ENCODE results near the gene MCCC2. TPM values are rescaled to one million over a fixed set of nuclear protein-coding genes. Genes with fewer than 3 reads are reported as not detected.

MCCC2 gene
- total and polyA plus RNA-seq, 2 of the 4 experiments (the other 2 are of a cell fraction): 18.0 to 22.0 TPM

GRCh38 chr5:71569748-71570509 is 17.2 kb upstream of the MCCC2 start:
- no peak overlapping the region for H4K8ac ChIP-seq (ENCODE audit: low read depth in 2 of 2, low read length in 2 of 2)
- no peak overlapping the region for H3K23ac ChIP-seq (ENCODE audit: low read depth, low read length)
- no peak overlapping the region for H3K27ac ChIP-seq (ENCODE audit: insufficient read depth, low read length)
- H3K56ac ChIP-seq (ENCODE audit: extremely low read depth, insufficient read depth, low read length): no peak overlapping the region
- H3K36me3 ChIP-seq (ENCODE audit: control insufficient read depth, insufficient read depth, low read length): peaks cover 8% of the 10 kb centered on the region
- no peak overlapping the region for H2BK120ac ChIP-seq (ENCODE audit: low read depth, low read length)
- H3K4me3 ChIP-seq (ENCODE audit: insufficient read depth, low read depth, low read length): no peak overlapping the region
- in situ Hi-C loops (cut with MboI; ENCODE audit: low sequenced_read_pairs): no loop called here
- H3K4me1 ChIP-seq (ENCODE audit: control insufficient read depth, insufficient read depth, low read length): no peaks in the 10 kb centered on the region
- no peak overlapping the region for H2AFZ ChIP-seq (replicated peaks; ENCODE audit: low read length, poor library complexity)
- H2AK9ac ChIP-seq (replicated peaks; ENCODE audit: low read depth, low read length, poor library complexity): no peak overlapping the region
- H3K9ac ChIP-seq (ENCODE audit: low read depth, low read length): no peak overlapping the region
- no peak overlapping the region for H3K14ac ChIP-seq (replicated peaks; ENCODE audit: low read depth, low read length)
- peaks cover 0 to 3% of the 10 kb centered on the region in 2 experiments; a peak in 2 of 4 replicates for H3K79me1 ChIP-seq (ENCODE audit: low read depth in 1 of 2, low read length in 2 of 2)
- no peak overlapping the region for H3K18ac ChIP-seq (ENCODE audit: low read depth, low read length)
- ATAC-seq (ENCODE audit: low read depth) (no peak), DNase-seq (no peak)
- no peak overlapping the region for H2AK5ac ChIP-seq (ENCODE audit: low read depth, low read length)
- intact Hi-C loops (cut with micrococcal nuclease): no loop called here
- H2BK20ac ChIP-seq (ENCODE audit: low read depth, low read length): no peak overlapping the region
- no peak overlapping the region for H4K91ac ChIP-seq (ENCODE audit: insufficient read depth, low read depth, low read length)
- TF ChIP-seq MAFK (IDR thresholded peaks at IDR 0.05; ENCODE audit: low read depth, low read length) (no peak), MAZ (IDR thresholded peaks at IDR 0.05; ENCODE audit: borderline replicate concordance, low read depth, low read length) (no peak), NFE2L2 (IDR thresholded peaks at IDR 0.05; ENCODE audit: low read depth, low read length) (no peak), CEBPB (IDR thresholded peaks at IDR 0.05; ENCODE audit: low read depth, low read length) (no peak), BHLHE40 (IDR thresholded peaks at IDR 0.05; ENCODE audit: low read depth, low read length) (no peak), RAD21 (IDR thresholded peaks at IDR 0.05; ENCODE audit: low read length) (no peak), USF2 (IDR thresholded peaks at IDR 0.05; ENCODE audit: low read depth, low read length) (no peak), CTCF (conservative IDR thresholded peaks at IDR 0.05; ENCODE audit: low read depth, low read length) (no peak), MXI1 (IDR thresholded peaks at IDR 0.05; ENCODE audit: borderline replicate concordance, low read depth, low read length) (no peak), SMC3 (IDR thresholded peaks at IDR 0.05; ENCODE audit: low read depth, low read length) (no peak), RFX5 (IDR thresholded peaks at IDR 0.05; ENCODE audit: low read depth, low read length) (no peak), RCOR1 (IDR thresholded peaks at IDR 0.05; ENCODE audit: insufficient replicate concordance, low read length) (no peak), FOS (IDR thresholded peaks at IDR 0.05; ENCODE audit: low read depth, low read length) (no peak), POLR2A (IDR thresholded peaks at IDR 0.05; ENCODE audit: low read depth, low read length) (no peak)
- peaks cover 5% of the 10 kb centered on the region for H3K9me1 ChIP-seq (ENCODE audit: insufficient read depth, low read length)
- H4K5ac ChIP-seq (ENCODE audit: low read depth, low read length): no peak overlapping the region
- H2BK5ac ChIP-seq (ENCODE audit: low read depth, low read length, poor library complexity, severe bottlenecking): no peak overlapping the region
- no peak overlapping the region for H3K4ac ChIP-seq (ENCODE audit: low read depth, low read length)
- H4K20me1 ChIP-seq (ENCODE audit: insufficient read depth, low read length): no peaks in the 10 kb centered on the region
- no CpG with 5 or more reads among the region's 5 CpGs for WGBS, 2 experiments (ENCODE audit: extremely low coverage in 2 of 2, insufficient read length in 1 of 2)
- dilution Hi-C loops (cut with HindIII; ENCODE audit: low sequenced_read_pairs, unreplicated experiment): no loop called here
- H3K9me3 ChIP-seq (ENCODE audit: control insufficient read depth, insufficient read depth, low read length): no peaks in the 10 kb centered on the region
- no peaks in the 10 kb centered on the region for H3K27me3 ChIP-seq (ENCODE audit: control insufficient read depth, insufficient read depth, low read length)
- H3K4me2 ChIP-seq (ENCODE audit: low read depth, low read length): no peak overlapping the region
- no peak overlapping the region for H2BK15ac ChIP-seq (ENCODE audit: low read depth, low read length)
- BruUV-seq (replicated peaks): no TSS peak
- ChIA-PET CTCF (no interaction called here), POLR2A (ENCODE audit: unreplicated experiment) (no interaction called here)

Measured in IMR-90 (cell line).